B cell (primary cell): Measurements from ENCODE around the gene CNTN3. TPM values are rescaled to one million over a fixed set of nuclear protein-coding genes. Genes with fewer than 3 reads are reported as not detected.

Source experiments
- ATAC-seq: fragments of 200-7000 bp; cut with Tn5 transposase; one replicate; pipeline ENCODE4 v1.10.0; 2021; ENCODE audit warnings: low read depth, mild to moderate bottlenecking, moderate number of reproducible peaks, moderate library complexity
- CTCF ChIA-PET: fragments of 350-600 bp; sonication (Branson Sonifier 250); formaldehyde crosslinking; loops from one replicate; lab custom pipeline; 2021; ENCODE audit warnings: antibody characterized with exemption, inconsistent platforms; lab: Charles Lee
- POLR2A ChIA-PET: fragments of 350-600 bp; sonication (Branson Sonifier 250); formaldehyde crosslinking; loops from one replicate; lab custom pipeline; 2021; ENCODE audit warnings: antibody characterized with exemption; lab: Charles Lee
- DNase-seq: peaks from one replicate; pipeline ENCODE4 v3.0.0; 2013
- H2AFZ ChIP-seq: 2 replicates; pipeline ENCODE4 v1.6.1; 2012; ENCODE audit warnings: mild to moderate bottlenecking, low read depth, low read length; ENCODE audit not compliant: insufficient read depth, poor library complexity, severe bottlenecking
- H3K27ac ChIP-seq, 2 donors: 1 replicate in 1 of 2; 2 replicates in 1 of 2; pipeline ENCODE4 v1.5.1; 2012 to 2013; ENCODE audit warnings: low read length in 2 of 2, mild to moderate bottlenecking in 2 of 2, moderate library complexity in 1 of 2
- H3K27me3 ChIP-seq, 4 experiments: fragments of 200-600 bp in 1 of 4; sonication (generic) in 1 of 4; replicated peaks in 1 of 4; 1 replicate in 2 of 4; 2 replicates in 2 of 4; pipeline versions ENCODE4 v1.6.1 to v1.7.0; 2013 to 2016; ENCODE audit warnings: low read length in 3 of 4, mild to moderate bottlenecking in 2 of 4, mixed read lengths in 1 of 4, moderate library complexity in 1 of 4; ENCODE audit not compliant: insufficient read depth in 4 of 4, control insufficient read depth in 3 of 4; ENCODE audit errors: control extremely low read depth in 1 of 4
- H3K36me3 ChIP-seq, 2 experiments: replicated peaks in 1 of 2; 1 replicate in 1 of 2; 2 replicates in 1 of 2; pipeline versions ENCODE4 v1.6.1 to v1.7.1; 2013; ENCODE audit warnings: low read length in 1 of 2; ENCODE audit not compliant: insufficient read depth in 2 of 2, control insufficient read depth in 1 of 2; ENCODE audit errors: control extremely low read depth in 1 of 2, extremely low read depth in 1 of 2
- H3K4me1 ChIP-seq, 2 donors: fragments of 200-600 bp in 1 of 2; sonication (generic) in 1 of 2; 1 replicate in 1 of 2; 2 replicates in 1 of 2; pipeline versions ENCODE4 v1.5.1 to v1.6.1; 2013 to 2017; ENCODE audit warnings: low read length in 2 of 2; ENCODE audit not compliant: control insufficient read depth in 2 of 2, insufficient read depth in 2 of 2
- H3K4me2 ChIP-seq: replicated peaks from 2 replicates; pipeline ENCODE3; 2012; ENCODE audit warnings: mild to moderate bottlenecking, low read depth, low read length; ENCODE audit not compliant: poor library complexity, severe bottlenecking
- H3K4me3 ChIP-seq, 5 experiments: fragments of 200-600 bp in 1 of 5; sonication (generic) in 1 of 5; 1 replicate in 3 of 5; 2 replicates in 2 of 5; pipeline versions ENCODE4 v1.5.1 to v1.7.0; 2011 to 2016; ENCODE audit warnings: low read length in 4 of 5, mild to moderate bottlenecking in 4 of 5, low read depth in 2 of 5, control low read depth in 1 of 5, moderate library complexity in 1 of 5; ENCODE audit not compliant: insufficient read depth in 1 of 5; ENCODE audit errors: control extremely low read depth in 1 of 5, extremely low read depth in 1 of 5
- H3K79me2 ChIP-seq: fragments of 200-600 bp; sonication (generic); one replicate; pipeline ENCODE4 v1.6.0; 2016; ENCODE audit warnings: low read length; ENCODE audit not compliant: control insufficient read depth, insufficient read depth
- H3K9ac ChIP-seq: fragments of 200-600 bp; sonication (generic); 2 replicates; pipeline ENCODE4 v1.6.1; 2017; ENCODE audit warnings: mild to moderate bottlenecking, low read length, moderate library complexity
- H3K9me3 ChIP-seq, 3 donors: one replicate each; pipeline versions ENCODE4 v1.6.1 to v1.7.1; 2013; ENCODE audit warnings: low read length in 2 of 3; ENCODE audit not compliant: control insufficient read depth in 2 of 3, insufficient read depth in 1 of 3; ENCODE audit errors: control extremely low read depth in 1 of 3
- H4K20me1 ChIP-seq: 2 replicates; pipeline ENCODE4 v1.6.0; 2012; ENCODE audit warnings: mild to moderate bottlenecking, low read length; ENCODE audit not compliant: insufficient read depth, control insufficient read depth, poor library complexity, severe bottlenecking
- H3K27ac Mint-ChIP-seq: one replicate; pipeline ENCODE4 v1.8.0; 2021; ENCODE audit warnings: mixed read lengths
- H3K27me3 Mint-ChIP-seq: one replicate; pipeline ENCODE4 v1.8.0; 2021; ENCODE audit warnings: mixed read lengths
- H3K4me1 Mint-ChIP-seq: one replicate; pipeline ENCODE4 v1.8.0; 2021; ENCODE audit warnings: mixed read lengths
- H3K4me3 Mint-ChIP-seq: one replicate; pipeline ENCODE4 v1.8.0; 2021; ENCODE audit warnings: mixed read lengths
- H3K9me3 Mint-ChIP-seq: one replicate; pipeline ENCODE4 v1.8.0; 2022; ENCODE audit warnings: mixed read lengths; ENCODE audit not compliant: insufficient read depth
- EZH2 ChIP-seq: IDR thresholded peaks from 2 replicates; pipeline ENCODE4 v1.6.1; 2012; ENCODE audit warnings: borderline replicate concordance, low read depth, mild to moderate bottlenecking, moderate library complexity, low read length; ENCODE audit not compliant: insufficient read depth, poor library complexity, severe bottlenecking
- WGBS: methylation state at CpG from one replicate; pipeline ENCODE4 v1.1.5; 2013; ENCODE audit warnings: missing lambda C conversion rate; ENCODE audit not compliant: insufficient coverage; 5-methylcytosine and 5-hydroxymethylcytosine counted together
- intact Hi-C: fragments of 100-400 bp; cut with micrococcal nuclease; formaldehyde crosslinking; loops from one replicate; pipeline ENCODE4 v1.10.0; 2022
- polyA plus RNA-seq: library from polyadenylated mRNA; depleted of rRNA; stranded (reverse); fragments of >200 nt; gene quantifications from 2 replicates; pipeline ENCODE4 v1.2.3, GENCODE V29; 2012
- total RNA-seq, 2 donors: library from RNA; stranded (reverse); fragments of 120-200 nt in 1 of 2; gene quantifications; 1 replicate in 1 of 2; 2 replicates in 1 of 2; pipeline versions ENCODE4 v1.2.3 to v1.2.4, GENCODE V29; 2013 to 2022
- TF ChIP-seq, protein P1 (sequence below): fragments of 200-600 bp; IDR thresholded peaks from one replicate; pipeline ENCODE4 v1.8.0; 2022; ENCODE audit warnings: antibody characterized with exemption, mild to moderate bottlenecking

The CNTN3 gene
- total and polyA plus RNA-seq, 2 donors (not counting 1 experiment from before 2014, with no cell fraction given): not detected

DNA sequence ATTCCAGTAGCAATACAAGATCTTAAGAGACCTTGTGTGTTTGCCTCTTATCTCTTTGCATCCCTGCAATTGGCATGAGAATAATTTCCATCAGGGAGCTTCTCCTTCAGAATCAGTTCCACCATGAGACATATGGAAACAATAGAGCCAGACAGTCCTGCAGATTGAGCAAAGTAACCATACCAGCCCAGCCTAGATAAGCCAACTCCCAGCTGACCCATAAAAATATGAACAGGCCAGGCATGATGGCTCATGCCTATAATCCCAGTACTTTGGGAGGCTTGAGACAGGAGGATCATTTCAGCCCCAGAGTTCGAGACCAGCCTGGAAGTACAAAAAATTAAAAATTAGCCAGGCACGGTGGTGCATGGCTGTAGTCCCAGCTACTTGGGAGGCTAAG, 12.7 kb downstream of the CNTN3 start:
- Histone ChIP-seq H3K4me1 (no peaks in the 10 kb centered on the region), H3K27ac (no peak overlapping the region), H3K36me3 (no peaks in the 10 kb centered on the region), H2AFZ (no peak overlapping the region), H3K4me3 (no peak overlapping the region), H3K9ac (no peak overlapping the region), H3K9me3 (peaks cover 0 to 1% (median 0%) of the 10 kb centered on the region in 3 donors), H3K4me2 (no peak overlapping the region), H3K79me2 (no peaks in the 10 kb centered on the region), H4K20me1 (no peaks in the 10 kb centered on the region), H3K27me3 (no peaks in the 10 kb centered on the region)
- Mint-ChIP-seq H3K27me3 (no peaks in the 10 kb centered on the region), H3K4me3 (no peak overlapping the region), H3K9me3 (peaks cover 4% of the 10 kb centered on the region), H3K4me1 (no peaks in the 10 kb centered on the region), H3K27ac (no peak overlapping the region)
- intact Hi-C loops: no loop called here
- TF ChIP-seq EZH2: no peak
- TF ChIP-seq, protein P1, sequence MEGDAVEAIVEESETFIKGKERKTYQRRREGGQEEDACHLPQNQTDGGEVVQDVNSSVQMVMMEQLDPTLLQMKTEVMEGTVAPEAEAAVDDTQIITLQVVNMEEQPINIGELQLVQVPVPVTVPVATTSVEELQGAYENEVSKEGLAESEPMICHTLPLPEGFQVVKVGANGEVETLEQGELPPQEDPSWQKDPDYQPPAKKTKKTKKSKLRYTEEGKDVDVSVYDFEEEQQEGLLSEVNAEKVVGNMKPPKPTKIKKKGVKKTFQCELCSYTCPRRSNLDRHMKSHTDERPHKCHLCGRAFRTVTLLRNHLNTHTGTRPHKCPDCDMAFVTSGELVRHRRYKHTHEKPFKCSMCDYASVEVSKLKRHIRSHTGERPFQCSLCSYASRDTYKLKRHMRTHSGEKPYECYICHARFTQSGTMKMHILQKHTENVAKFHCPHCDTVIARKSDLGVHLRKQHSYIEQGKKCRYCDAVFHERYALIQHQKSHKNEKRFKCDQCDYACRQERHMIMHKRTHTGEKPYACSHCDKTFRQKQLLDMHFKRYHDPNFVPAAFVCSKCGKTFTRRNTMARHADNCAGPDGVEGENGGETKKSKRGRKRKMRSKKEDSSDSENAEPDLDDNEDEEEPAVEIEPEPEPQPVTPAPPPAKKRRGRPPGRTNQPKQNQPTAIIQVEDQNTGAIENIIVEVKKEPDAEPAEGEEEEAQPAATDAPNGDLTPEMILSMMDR: no peak
- ChIA-PET POLR2A (no interaction called here), CTCF (no interaction called here)
- DNase-seq (no peak), ATAC-seq (no peak)
- WGBS: 75% methylated on average over 2 of the region's 2 CpGs

DNA sequence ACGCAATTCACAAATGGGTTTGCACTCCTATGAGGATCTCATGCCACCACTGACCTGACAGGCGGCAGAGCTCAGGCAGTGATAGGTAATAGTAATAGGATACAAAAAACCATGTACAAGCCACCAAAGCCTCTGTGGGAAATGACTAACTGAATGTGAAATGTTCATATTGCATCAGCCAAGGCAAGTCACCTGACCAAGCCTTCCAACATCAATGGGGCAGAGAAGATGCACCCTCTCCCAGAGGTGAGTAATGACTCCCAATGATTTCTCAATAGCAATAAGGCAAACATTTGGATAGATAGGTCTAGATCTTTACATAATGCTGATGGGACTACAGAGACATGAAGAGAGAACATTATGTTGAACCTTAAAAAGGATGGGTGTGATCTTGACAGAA, 14.9 kb downstream of the CNTN3 start:
- H3K4me3 Mint-ChIP-seq: no peak overlapping the region
- H3K4me3 ChIP-seq: no peak overlapping the region
- TF ChIP-seq EZH2: no peak
- TF ChIP-seq, protein P1: no peak
- H3K27me3 Mint-ChIP-seq: no peaks in the 10 kb centered on the region
- ATAC-seq: no peak
- H3K79me2 ChIP-seq: no peaks in the 10 kb centered on the region
- no peak overlapping the region for H3K9ac ChIP-seq
- ChIA-PET CTCF (no interaction called here), POLR2A (no interaction called here)
- intact Hi-C loops: no loop called here
- H3K27me3 ChIP-seq: no peaks in the 10 kb centered on the region
- no peak overlapping the region for H3K4me2 ChIP-seq
- H3K27ac Mint-ChIP-seq: no peak overlapping the region
- no peaks in the 10 kb centered on the region for H4K20me1 ChIP-seq
- no peaks in the 10 kb centered on the region for H3K9me3 ChIP-seq
- H3K4me1 ChIP-seq: no peaks in the 10 kb centered on the region
- WGBS: no CpG with 5 or more reads among the region's 2 CpGs
- DNase-seq: no peak
- no peaks in the 10 kb centered on the region for H3K36me3 ChIP-seq
- peaks cover 4% of the 10 kb centered on the region for H3K9me3 Mint-ChIP-seq
- H2AFZ ChIP-seq: no peak overlapping the region
- no peaks in the 10 kb centered on the region for H3K4me1 Mint-ChIP-seq
- no peak overlapping the region for H3K27ac ChIP-seq
